SK-N-SH (cell line): ENCODE measurements around the gene ENPP7. TPM values are rescaled to one million over a fixed set of nuclear protein-coding genes. Genes with fewer than 3 reads are reported as not detected.

ENCODE experiments used
- CTCF ChIA-PET: fragments of 300-600, 350-600 bp; formaldehyde crosslinking; extraction: SDS; loops from one replicate; lab custom pipeline; 2021; lab: Yijun Ruan, JAX
- POLR2A ChIA-PET: fragments of 350-600 bp; sonication (Branson Sonifier 250); formaldehyde crosslinking; extraction: SDS; loops from one replicate; lab custom pipeline; 2020; ENCODE audit warnings: antibody characterized with exemption, inconsistent platforms; lab: Yijun Ruan, JAX
- DNase-seq: peaks from one replicate; pipeline ENCODE4 v3.0.0; 2012
- H2AFZ ChIP-seq: fragments of 200-600 bp; sonication (generic); 2 replicates; pipeline ENCODE4 v1.8.1; 2016; ENCODE audit warnings: antibody characterized with exemption, mild to moderate bottlenecking, low read depth
- H3F3A ChIP-seq: fragments of 200-600 bp; sonication (generic); replicated peaks from 2 replicates; pipeline ENCODE3; 2016; ENCODE audit warnings: antibody characterized with exemption, mild to moderate bottlenecking; ENCODE audit not compliant: insufficient read depth
- H3K27ac ChIP-seq, 2 experiments: fragments of 200-500 bp in 1 of 2; fragments of 200-600 bp in 1 of 2; sonication (Bioruptor generic) in 1 of 2; sonication (generic), shearing (Covaris generic) in 1 of 2; 2 replicates each; pipeline versions ENCODE4 v1.5.1 to v1.6.1; 2014 to 2016; ENCODE audit warnings: low read depth in 2 of 2, inconsistent platforms in 1 of 2, low read length in 1 of 2, mild to moderate bottlenecking in 1 of 2, mixed read lengths in 1 of 2
- H3K27me3 ChIP-seq: fragments of 200-600 bp; sonication (generic), shearing (Covaris generic); 2 replicates; pipeline ENCODE4 v1.6.1; 2016; ENCODE audit warnings: mixed run types; ENCODE audit not compliant: insufficient read depth
- H3K36me3 ChIP-seq, 2 experiments: fragments of 200-500 bp in 1 of 2; fragments of 200-600 bp in 1 of 2; sonication (Bioruptor generic) in 1 of 2; sonication (generic) in 1 of 2; replicated peaks in 1 of 2; 2 replicates each; pipeline versions ENCODE3 to v1.5.1; 2014 to 2016; ENCODE audit warnings: low read length in 1 of 2, mild to moderate bottlenecking in 1 of 2; ENCODE audit not compliant: insufficient read depth in 2 of 2, control insufficient read depth in 1 of 2
- H3K4me1 ChIP-seq, 2 experiments: fragments of 200-500 bp in 1 of 2; fragments of 200-600 bp in 1 of 2; sonication (Bioruptor generic) in 1 of 2; sonication (generic), shearing (Covaris generic) in 1 of 2; 2 replicates each; pipeline versions ENCODE4 v1.5.1 to v1.6.1; 2014 to 2016; ENCODE audit warnings: low read depth in 1 of 2, low read length in 1 of 2, mixed run types in 1 of 2; ENCODE audit not compliant: insufficient read depth in 2 of 2, control insufficient read depth in 1 of 2
- H3K4me2 ChIP-seq: fragments of 200-600 bp; sonication (generic), shearing (Covaris generic); 2 replicates; pipeline ENCODE4 v1.6.1; 2017; ENCODE audit warnings: mixed run types
- H3K4me3 ChIP-seq, 2 experiments: fragments of 200-500 bp in 1 of 2; fragments of 200-600 bp in 1 of 2; sonication (Bioruptor generic) in 1 of 2; sonication (generic), shearing (Covaris generic) in 1 of 2; 2 replicates each; pipeline versions ENCODE4 v1.5.1 to v1.8.1; 2014 to 2016; ENCODE audit warnings: low read depth in 2 of 2, inconsistent platforms in 1 of 2, low read length in 1 of 2, mild to moderate bottlenecking in 1 of 2, mixed read lengths in 1 of 2, moderate library complexity in 1 of 2
- H3K79me2 ChIP-seq: fragments of 200-600 bp; sonication (generic); 2 replicates; pipeline ENCODE4 v1.8.1; 2017; ENCODE audit warnings: mild to moderate bottlenecking; ENCODE audit not compliant: insufficient read depth
- H3K9ac ChIP-seq: fragments of 200-600 bp; sonication (generic); 2 replicates; pipeline ENCODE4 v1.6.1; 2017; ENCODE audit warnings: mixed run types
- H3K9me2 ChIP-seq: fragments of 200-600 bp; sonication (generic); 2 replicates; pipeline ENCODE4 v1.6.1; 2017; ENCODE audit warnings: mixed run types
- H3K9me3 ChIP-seq: fragments of 200-600 bp; sonication (generic); 2 replicates; pipeline ENCODE4 v1.6.1; 2017; ENCODE audit warnings: mixed run types, mild to moderate bottlenecking, moderate library complexity
- H4K20me1 ChIP-seq: fragments of 200-600 bp; sonication (generic); 2 replicates; pipeline ENCODE4 v1.6.1; 2017; ENCODE audit warnings: mild to moderate bottlenecking, mixed run types; ENCODE audit not compliant: insufficient read depth
- CHD2 ChIP-seq: fragments of 150-350 bp; IDR thresholded peaks from 2 replicates; pipeline ENCODE4 v1.6.1; 2018; ENCODE audit warnings: low read length; ENCODE audit not compliant: partially characterized antibody
- ELF1 ChIP-seq: IDR thresholded peaks from 2 replicates; pipeline ENCODE4 v1.4.0; 2012
- EP300 ChIP-seq, 2 experiments: IDR thresholded peaks; 2 replicates each; pipeline versions ENCODE4 v1.4.0 to v1.6.1; 2012; ENCODE audit warnings: borderline replicate concordance in 1 of 2, low read depth in 1 of 2, low read length in 1 of 2
- FOSL2 ChIP-seq: IDR thresholded peaks from 2 replicates; pipeline ENCODE4 v1.4.0; 2012; ENCODE audit warnings: low read depth, mild to moderate bottlenecking, moderate library complexity, borderline replicate concordance
- FOXJ3 ChIP-seq: sonication (generic); formaldehyde crosslinking; IDR thresholded peaks from 2 replicates; pipeline ENCODE4 v1.5.1; 2020; ENCODE audit warnings: mild to moderate bottlenecking, missing genetic modification reagents
- FOXM1 ChIP-seq: IDR thresholded peaks from 2 replicates; pipeline ENCODE4 v1.4.0; 2012; ENCODE audit warnings: low read depth, mild to moderate bottlenecking
- GABPA ChIP-seq: IDR thresholded peaks from 2 replicates; pipeline ENCODE4 v1.4.0; 2012; ENCODE audit warnings: low read depth, mild to moderate bottlenecking
- GATA2 ChIP-seq: sonication (generic); formaldehyde crosslinking; IDR thresholded peaks from 2 replicates; pipeline ENCODE4 v1.5.0; 2020; ENCODE audit warnings: mild to moderate bottlenecking, missing genetic modification reagents
- JUND ChIP-seq: IDR thresholded peaks from 2 replicates; pipeline ENCODE4 v1.4.0; 2012
- NRF1 ChIP-seq: IDR thresholded peaks from 2 replicates; pipeline ENCODE4 v1.6.1; 2012; ENCODE audit warnings: low read depth, mild to moderate bottlenecking, low read length
- RFX5 ChIP-seq: IDR thresholded peaks from 2 replicates; pipeline ENCODE4 v1.6.1; 2012; ENCODE audit warnings: mild to moderate bottlenecking, improper control_type of control experiment, low read length
- RXRA ChIP-seq: IDR thresholded peaks from 2 replicates; pipeline ENCODE4 v1.4.0; 2012; ENCODE audit warnings: low read depth, mild to moderate bottlenecking, borderline replicate concordance
- SMC3 ChIP-seq: IDR thresholded peaks from 2 replicates; pipeline ENCODE4 v1.6.1; 2012; ENCODE audit warnings: low read depth, low read length, improper control_type of control experiment
- TAF1 ChIP-seq: IDR thresholded peaks from 2 replicates; pipeline ENCODE4 v1.6.1; 2012; ENCODE audit warnings: low read depth, mild to moderate bottlenecking, low read length, moderate library complexity, borderline replicate concordance
- TEAD4 ChIP-seq: IDR thresholded peaks from 2 replicates; pipeline ENCODE4 v1.4.0; 2012; ENCODE audit warnings: mild to moderate bottlenecking, borderline replicate concordance; ENCODE audit not compliant: insufficient read depth
- YY1 ChIP-seq: IDR thresholded peaks from 2 replicates; pipeline ENCODE4 v1.4.0; 2012; ENCODE audit warnings: low read depth, mild to moderate bottlenecking
- WGBS: methylation state at CpG from one replicate; pipeline ENCODE4 v1.1.6; 2017; ENCODE audit warnings: low lambda C conversion rate; 5-methylcytosine and 5-hydroxymethylcytosine counted together
- polyA plus RNA-seq, 3 experiments: library from polyadenylated mRNA; depleted of rRNA; stranded (reverse); fragments of >200 nt; gene quantifications; 2 replicates each; pipeline ENCODE4 v1.2.3, GENCODE V29; 2012
- TF ChIP-seq, protein P1 (sequence below): IDR thresholded peaks from 2 replicates; pipeline ENCODE4 v1.4.0; 2012; ENCODE audit warnings: low read depth
- TF ChIP-seq, protein P2 (sequence below): fragments of 150-350 bp; IDR thresholded peaks from 2 replicates; pipeline ENCODE4 v1.6.1; 2016; ENCODE audit warnings: mild to moderate bottlenecking, low read depth, low read length
- TF ChIP-seq, protein P3 (sequence below): fragments of 150-350 bp; IDR thresholded peaks from 2 replicates; pipeline ENCODE4 v1.6.1; 2017; ENCODE audit warnings: antibody characterized with exemption, low read length, low read depth, borderline replicate concordance
- TF ChIP-seq, protein P4 (sequence below): IDR thresholded peaks from 2 replicates; pipeline ENCODE4 v1.6.1; 2012; ENCODE audit warnings: mild to moderate bottlenecking, low read depth, low read length, moderate library complexity
- TF ChIP-seq, protein P5 (sequence below): IDR thresholded peaks from 2 replicates; pipeline ENCODE4; 2012
- TF ChIP-seq, protein P6 (sequence below): IDR thresholded peaks from 2 replicates; pipeline ENCODE4 v1.4.0; 2012; ENCODE audit warnings: low read depth, borderline replicate concordance
- TF ChIP-seq, protein P7 (sequence below): IDR thresholded peaks from 2 replicates; pipeline ENCODE4 v1.4.0; 2012; ENCODE audit warnings: low read depth, borderline replicate concordance

The ENPP7 gene
- polyA plus RNA-seq, 1 of the 3 experiments (the other 2 are of a cell fraction) = not detected

DNA sequence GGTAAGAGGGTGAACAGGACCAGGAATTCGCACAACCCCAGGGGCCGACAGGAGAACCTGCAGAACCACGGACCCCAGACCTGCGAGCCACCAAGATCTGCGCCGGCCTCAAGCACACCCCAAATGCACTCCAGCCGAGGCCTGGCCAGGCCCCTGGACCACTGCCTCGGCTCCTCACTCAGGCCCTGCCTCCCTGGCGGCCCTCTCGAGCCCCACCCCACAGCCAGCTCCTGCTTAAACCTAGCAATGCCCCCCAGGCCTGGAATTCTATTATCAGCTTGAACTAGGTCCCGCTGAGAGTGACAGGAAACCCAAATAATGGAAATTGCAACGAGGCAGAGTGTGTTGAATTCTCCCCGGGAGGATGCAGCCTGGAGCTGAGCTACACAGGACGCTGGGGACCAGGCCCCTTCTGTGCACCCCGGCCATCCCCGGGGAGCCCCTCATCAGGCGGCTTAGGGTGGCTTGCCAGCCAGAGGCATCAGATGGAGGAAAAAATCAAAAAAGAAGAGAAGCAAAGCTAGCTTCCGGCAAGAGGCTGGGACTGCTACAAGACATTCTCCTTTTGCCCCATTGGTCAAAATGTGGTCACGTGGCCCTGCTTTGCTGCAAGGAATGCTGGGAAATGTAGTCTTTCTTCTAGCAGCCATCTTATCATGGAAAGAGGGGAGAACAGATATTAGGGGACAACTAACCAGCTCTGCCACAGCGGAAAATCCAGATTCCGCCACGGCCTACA, 2.4 kb upstream of the ENPP7 start:
- Histone ChIP-seq H3K27me3 (no peaks in the 10 kb centered on the region), H3K9ac (no peak overlapping the region), H3K4me2 (peak overlapping the region; percentile 50; the same call in 1 of the 2 replicates), H3F3A (no peaks in the 10 kb centered on the region), H3K4me1 (peaks cover 0 to 8% of the 10 kb centered on the region in 2 experiments; a peak in 1 of 4 replicates), H3K79me2 (no peaks in the 10 kb centered on the region), H2AFZ (peak overlapping the region; percentile 96), H3K27ac (peak overlapping the region in 1 of 2 experiments; percentile 47; a peak in 1 of 4 replicates), H3K4me3 (peak overlapping the region in 1 of 2 experiments; percentile 15; a peak in 1 of 4 replicates), H3K36me3 (no peaks in the 10 kb centered on the region), H3K9me3 (no peaks in the 10 kb centered on the region), H3K9me2 (no peaks in the 10 kb centered on the region), H4K20me1 (no peaks in the 10 kb centered on the region)
- POLR2A ChIA-PET = no interaction called here
- CTCF ChIA-PET = interaction anchor here (0.7 to 3.9 kb wide), 9 partner anchors 11 to 327 kb away, joined by 3 to 26 read pairs (median 3); no protein-coding TSS in a partner anchor
- WGBS = 55% methylated on average over 22 of the region's 22 CpGs
- DNase-seq = peak; percentile 99
- TF ChIP-seq NRF1 = no peak
- no peak for TF ChIP-seq JUND
- TF ChIP-seq, protein P1, sequence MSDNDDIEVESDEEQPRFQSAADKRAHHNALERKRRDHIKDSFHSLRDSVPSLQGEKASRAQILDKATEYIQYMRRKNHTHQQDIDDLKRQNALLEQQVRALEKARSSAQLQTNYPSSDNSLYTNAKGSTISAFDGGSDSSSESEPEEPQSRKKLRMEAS = no peak
- TF ChIP-seq, protein P2, sequence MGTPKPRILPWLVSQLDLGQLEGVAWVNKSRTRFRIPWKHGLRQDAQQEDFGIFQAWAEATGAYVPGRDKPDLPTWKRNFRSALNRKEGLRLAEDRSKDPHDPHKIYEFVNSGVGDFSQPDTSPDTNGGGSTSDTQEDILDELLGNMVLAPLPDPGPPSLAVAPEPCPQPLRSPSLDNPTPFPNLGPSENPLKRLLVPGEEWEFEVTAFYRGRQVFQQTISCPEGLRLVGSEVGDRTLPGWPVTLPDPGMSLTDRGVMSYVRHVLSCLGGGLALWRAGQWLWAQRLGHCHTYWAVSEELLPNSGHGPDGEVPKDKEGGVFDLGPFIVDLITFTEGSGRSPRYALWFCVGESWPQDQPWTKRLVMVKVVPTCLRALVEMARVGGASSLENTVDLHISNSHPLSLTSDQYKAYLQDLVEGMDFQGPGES = peak; percentile 43; the same call in 1 of the 2 replicates
- no peak for TF ChIP-seq GATA2 (CRISPR knock-in tag)
- TF ChIP-seq RXRA = no peak
- no peak for TF ChIP-seq RFX5
- TF ChIP-seq ELF1 = peak; percentile 64
- TF ChIP-seq, protein P3, sequence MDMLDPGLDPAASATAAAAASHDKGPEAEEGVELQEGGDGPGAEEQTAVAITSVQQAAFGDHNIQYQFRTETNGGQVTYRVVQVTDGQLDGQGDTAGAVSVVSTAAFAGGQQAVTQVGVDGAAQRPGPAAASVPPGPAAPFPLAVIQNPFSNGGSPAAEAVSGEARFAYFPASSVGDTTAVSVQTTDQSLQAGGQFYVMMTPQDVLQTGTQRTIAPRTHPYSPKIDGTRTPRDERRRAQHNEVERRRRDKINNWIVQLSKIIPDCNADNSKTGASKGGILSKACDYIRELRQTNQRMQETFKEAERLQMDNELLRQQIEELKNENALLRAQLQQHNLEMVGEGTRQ = peak; percentile 93
- TF ChIP-seq, protein P4, sequence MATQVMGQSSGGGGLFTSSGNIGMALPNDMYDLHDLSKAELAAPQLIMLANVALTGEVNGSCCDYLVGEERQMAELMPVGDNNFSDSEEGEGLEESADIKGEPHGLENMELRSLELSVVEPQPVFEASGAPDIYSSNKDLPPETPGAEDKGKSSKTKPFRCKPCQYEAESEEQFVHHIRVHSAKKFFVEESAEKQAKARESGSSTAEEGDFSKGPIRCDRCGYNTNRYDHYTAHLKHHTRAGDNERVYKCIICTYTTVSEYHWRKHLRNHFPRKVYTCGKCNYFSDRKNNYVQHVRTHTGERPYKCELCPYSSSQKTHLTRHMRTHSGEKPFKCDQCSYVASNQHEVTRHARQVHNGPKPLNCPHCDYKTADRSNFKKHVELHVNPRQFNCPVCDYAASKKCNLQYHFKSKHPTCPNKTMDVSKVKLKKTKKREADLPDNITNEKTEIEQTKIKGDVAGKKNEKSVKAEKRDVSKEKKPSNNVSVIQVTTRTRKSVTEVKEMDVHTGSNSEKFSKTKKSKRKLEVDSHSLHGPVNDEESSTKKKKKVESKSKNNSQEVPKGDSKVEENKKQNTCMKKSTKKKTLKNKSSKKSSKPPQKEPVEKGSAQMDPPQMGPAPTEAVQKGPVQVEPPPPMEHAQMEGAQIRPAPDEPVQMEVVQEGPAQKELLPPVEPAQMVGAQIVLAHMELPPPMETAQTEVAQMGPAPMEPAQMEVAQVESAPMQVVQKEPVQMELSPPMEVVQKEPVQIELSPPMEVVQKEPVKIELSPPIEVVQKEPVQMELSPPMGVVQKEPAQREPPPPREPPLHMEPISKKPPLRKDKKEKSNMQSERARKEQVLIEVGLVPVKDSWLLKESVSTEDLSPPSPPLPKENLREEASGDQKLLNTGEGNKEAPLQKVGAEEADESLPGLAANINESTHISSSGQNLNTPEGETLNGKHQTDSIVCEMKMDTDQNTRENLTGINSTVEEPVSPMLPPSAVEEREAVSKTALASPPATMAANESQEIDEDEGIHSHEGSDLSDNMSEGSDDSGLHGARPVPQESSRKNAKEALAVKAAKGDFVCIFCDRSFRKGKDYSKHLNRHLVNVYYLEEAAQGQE = no peak
- no peak for TF ChIP-seq GABPA
- no peak for TF ChIP-seq TEAD4
- TF ChIP-seq, protein P5, sequence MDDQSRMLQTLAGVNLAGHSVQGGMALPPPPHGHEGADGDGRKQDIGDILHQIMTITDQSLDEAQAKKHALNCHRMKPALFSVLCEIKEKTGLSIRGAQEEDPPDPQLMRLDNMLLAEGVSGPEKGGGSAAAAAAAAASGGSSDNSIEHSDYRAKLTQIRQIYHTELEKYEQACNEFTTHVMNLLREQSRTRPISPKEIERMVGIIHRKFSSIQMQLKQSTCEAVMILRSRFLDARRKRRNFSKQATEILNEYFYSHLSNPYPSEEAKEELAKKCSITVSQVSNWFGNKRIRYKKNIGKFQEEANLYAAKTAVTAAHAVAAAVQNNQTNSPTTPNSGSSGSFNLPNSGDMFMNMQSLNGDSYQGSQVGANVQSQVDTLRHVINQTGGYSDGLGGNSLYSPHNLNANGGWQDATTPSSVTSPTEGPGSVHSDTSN = no peak
- TF ChIP-seq FOXM1 = no peak
- TF ChIP-seq, protein P6, sequence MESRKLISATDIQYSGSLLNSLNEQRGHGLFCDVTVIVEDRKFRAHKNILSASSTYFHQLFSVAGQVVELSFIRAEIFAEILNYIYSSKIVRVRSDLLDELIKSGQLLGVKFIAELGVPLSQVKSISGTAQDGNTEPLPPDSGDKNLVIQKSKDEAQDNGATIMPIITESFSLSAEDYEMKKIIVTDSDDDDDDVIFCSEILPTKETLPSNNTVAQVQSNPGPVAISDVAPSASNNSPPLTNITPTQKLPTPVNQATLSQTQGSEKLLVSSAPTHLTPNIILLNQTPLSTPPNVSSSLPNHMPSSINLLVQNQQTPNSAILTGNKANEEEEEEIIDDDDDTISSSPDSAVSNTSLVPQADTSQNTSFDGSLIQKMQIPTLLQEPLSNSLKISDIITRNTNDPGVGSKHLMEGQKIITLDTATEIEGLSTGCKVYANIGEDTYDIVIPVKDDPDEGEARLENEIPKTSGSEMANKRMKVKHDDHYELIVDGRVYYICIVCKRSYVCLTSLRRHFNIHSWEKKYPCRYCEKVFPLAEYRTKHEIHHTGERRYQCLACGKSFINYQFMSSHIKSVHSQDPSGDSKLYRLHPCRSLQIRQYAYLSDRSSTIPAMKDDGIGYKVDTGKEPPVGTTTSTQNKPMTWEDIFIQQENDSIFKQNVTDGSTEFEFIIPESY = no peak
- TF ChIP-seq CHD2 = peak; percentile 36
- no peak for TF ChIP-seq EP300 (IDR thresholded peaks at IDR 0.05; ENCODE audit: borderline replicate concordance in 1 of 2, low read depth in 1 of 2, low read length in 1 of 2)
- TF ChIP-seq FOXJ3 (CRISPR knock-in tag) = no peak
- TF ChIP-seq YY1 = peak; percentile 95
- TF ChIP-seq, protein P7, sequence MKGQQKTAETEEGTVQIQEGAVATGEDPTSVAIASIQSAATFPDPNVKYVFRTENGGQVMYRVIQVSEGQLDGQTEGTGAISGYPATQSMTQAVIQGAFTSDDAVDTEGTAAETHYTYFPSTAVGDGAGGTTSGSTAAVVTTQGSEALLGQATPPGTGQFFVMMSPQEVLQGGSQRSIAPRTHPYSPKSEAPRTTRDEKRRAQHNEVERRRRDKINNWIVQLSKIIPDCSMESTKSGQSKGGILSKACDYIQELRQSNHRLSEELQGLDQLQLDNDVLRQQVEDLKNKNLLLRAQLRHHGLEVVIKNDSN = peak; percentile 99
- no peak for TF ChIP-seq FOSL2
- no peak; the same call in 1 of the 2 replicates for TF ChIP-seq TAF1
- TF ChIP-seq SMC3 = no peak
